Endothelial cell of umbilical vein (primary cell): ENCODE measurements around the gene GPR158. TPM values are rescaled to one million over a fixed set of nuclear protein-coding genes. Genes with fewer than 3 reads are reported as not detected.

Experiments
- BruUV-seq: library from RNA; stranded (reverse); fragments of 400-500 nt; replicated peaks from 2 replicates; lab custom pipeline; 2021; lab: Mats Ljungman, UMichigan
- CTCF ChIA-PET: fragments of 300-600, 350-600 bp; sonication (Branson Sonifier 250); formaldehyde crosslinking; loops from one replicate; lab custom pipeline; 2021; ENCODE audit warnings: antibody characterized with exemption, inconsistent platforms; lab: Charles Lee
- POLR2A ChIA-PET: fragments of 300-600, 350-600 bp; sonication (Branson Sonifier 250); formaldehyde crosslinking; loops from one replicate; lab custom pipeline; 2021; ENCODE audit warnings: antibody characterized with exemption, inconsistent platforms; lab: Charles Lee
- DNase-seq: peaks from one replicate; pipeline ENCODE4 v3.0.0-alpha.2; 2011; ENCODE audit warnings: low read depth, low spot score
- FAIRE-seq: peaks from 2 replicates; lab custom pipeline; 2011; peaks lifted over from hg19 to GRCh38; lab: Jason Lieb, UNC
- H2AFZ ChIP-seq: 2 replicates; pipeline ENCODE4 v1.6.0; 2012; ENCODE audit warnings: low read depth, low read length, control low read depth, inconsistent platforms
- H3K27ac ChIP-seq: 2 replicates; pipeline ENCODE4 v1.5.1; 2011; ENCODE audit warnings: low read depth, mild to moderate bottlenecking, control low read depth, low read length, moderate library complexity; ENCODE audit not compliant: insufficient read depth
- H3K27me3 ChIP-seq, 2 experiments: 2 replicates each; pipeline versions ENCODE4 v1.6.0 to v1.6.1; 2011; ENCODE audit warnings: low read length in 2 of 2, mixed read lengths in 1 of 2; ENCODE audit not compliant: control insufficient read depth in 2 of 2, insufficient read depth in 2 of 2
- H3K36me3 ChIP-seq, 2 experiments: 2 replicates in 1 of 2; 3 replicates in 1 of 2; pipeline ENCODE4 v1.5.1; 2011; ENCODE audit warnings: low read length in 2 of 2, mild to moderate bottlenecking in 1 of 2, moderate library complexity in 1 of 2; ENCODE audit not compliant: control insufficient read depth in 2 of 2, insufficient read depth in 2 of 2; ENCODE audit errors: extremely low read depth in 1 of 2
- H3K4me1 ChIP-seq: 3 replicates; pipeline ENCODE4 v1.5.1; 2011; ENCODE audit warnings: mild to moderate bottlenecking, low read length; ENCODE audit not compliant: control insufficient read depth, insufficient read depth; ENCODE audit errors: extremely low read depth
- H3K4me2 ChIP-seq: 2 replicates; pipeline ENCODE4 v1.6.1; 2011; ENCODE audit warnings: low read length, control low read depth, mixed read lengths; ENCODE audit not compliant: insufficient read depth
- H3K4me3 ChIP-seq, 3 experiments: fragments of 200-600 bp in 1 of 3; sonication (generic), shearing (Covaris generic) in 1 of 3; replicated peaks in 1 of 3; 2 replicates each; pipeline ENCODE4 v1.5.1; 2011 to 2016; ENCODE audit warnings: control low read depth in 3 of 3, low read length in 3 of 3, mild to moderate bottlenecking in 2 of 3, inconsistent platforms in 1 of 3, low read depth in 1 of 3, moderate library complexity in 1 of 3; ENCODE audit not compliant: insufficient read depth in 1 of 3
- H3K79me2 ChIP-seq: 2 replicates; pipeline ENCODE4 v1.6.0; 2012; ENCODE audit warnings: low read length, inconsistent platforms; ENCODE audit not compliant: control insufficient read depth, insufficient read depth
- H3K9ac ChIP-seq: replicated peaks from 2 replicates; pipeline ENCODE3; 2011; ENCODE audit warnings: low read length, control low read depth; ENCODE audit not compliant: insufficient read depth; ENCODE audit errors: extremely low read depth
- H3K9me1 ChIP-seq: replicated peaks from 3 replicates; pipeline ENCODE4 v1.6.0; 2011; ENCODE audit warnings: mild to moderate bottlenecking, low read length; ENCODE audit not compliant: control insufficient read depth, insufficient read depth; ENCODE audit errors: extremely low read depth
- H3K9me3 ChIP-seq: replicated peaks from 2 replicates; pipeline ENCODE4 v1.5.1; 2012; ENCODE audit warnings: low read length, inconsistent platforms; ENCODE audit not compliant: control insufficient read depth, insufficient read depth
- H4K20me1 ChIP-seq: replicated peaks from 2 replicates; pipeline ENCODE3; 2011; ENCODE audit warnings: mild to moderate bottlenecking, low read length; ENCODE audit not compliant: control insufficient read depth, insufficient read depth; ENCODE audit errors: extremely low read depth
- CTCF ChIP-seq, 2 donors: IDR thresholded peaks; 1 replicate in 1 of 2; 2 replicates in 1 of 2; pipeline ENCODE4 v1.5.1; 2011; ENCODE audit warnings: low read length in 2 of 2, mild to moderate bottlenecking in 2 of 2, moderate library complexity in 2 of 2, control low read depth in 1 of 2, inconsistent platforms in 1 of 2, low read depth in 1 of 2; ENCODE audit not compliant: insufficient read depth in 1 of 2; ENCODE audit errors: extremely low read depth in 1 of 2
- EZH2 ChIP-seq: IDR thresholded peaks from 2 replicates; pipeline ENCODE4 v1.6.1; 2012; ENCODE audit warnings: borderline replicate concordance, low read depth, mild to moderate bottlenecking, moderate library complexity, low read length, inconsistent platforms; ENCODE audit not compliant: severe bottlenecking
- FOS ChIP-seq: IDR thresholded peaks from 2 replicates; pipeline ENCODE4 v1.6.1; 2011; ENCODE audit warnings: mild to moderate bottlenecking, low read length, moderate library complexity, borderline replicate concordance; ENCODE audit not compliant: insufficient read depth
- GATA2 ChIP-seq: IDR thresholded peaks from 2 replicates; pipeline ENCODE4 v1.7.0; 2011; ENCODE audit warnings: low read depth, mild to moderate bottlenecking, moderate library complexity, mixed read lengths, low read length; ENCODE audit not compliant: insufficient read length, insufficient read depth
- JUN ChIP-seq: IDR thresholded peaks from 2 replicates; pipeline ENCODE4 v1.6.1; 2011; ENCODE audit warnings: borderline replicate concordance, low read depth; ENCODE audit not compliant: insufficient read length, insufficient read depth
- MAX ChIP-seq: IDR thresholded peaks from 2 replicates; pipeline ENCODE4 v1.6.1; 2011; ENCODE audit not compliant: insufficient read depth, insufficient read length
- MYC ChIP-seq: IDR thresholded peaks from one replicate; pipeline ENCODE4 v1.6.1; 2011; ENCODE audit warnings: mild to moderate bottlenecking, low read depth, low read length
- POLR2A ChIP-seq: IDR thresholded peaks from 2 replicates; pipeline ENCODE4 v1.6.1; 2012; ENCODE audit warnings: low read depth, mild to moderate bottlenecking, control low read depth, low read length
- POLR2AphosphoS5 ChIP-seq: IDR thresholded peaks from 2 replicates; pipeline ENCODE4 v1.6.1; 2012; ENCODE audit warnings: low read depth, mild to moderate bottlenecking, control low read depth, low read length, moderate library complexity; ENCODE audit not compliant: insufficient read depth
- dilution Hi-C: fragments of 300-500 bp; cut with MboI; formaldehyde crosslinking; loops from one replicate; pipeline ENCODE4 v1.15.0; 2019; ENCODE audit warnings: low sequenced_read_pairs; ENCODE audit not compliant: extremely low pct_ligation_motif_present
- intact Hi-C: fragments of 100-400 bp; cut with micrococcal nuclease; formaldehyde crosslinking; loops from one replicate; pipeline ENCODE4 v1.10.0; 2022
- polyA plus RNA-seq, 4 experiments: library from polyadenylated mRNA; depleted of rRNA in 3 of 4; stranded (reverse) in 3 of 4; unstranded in 1 of 4; fragments of >200 nt; gene quantifications; 2 replicates each; pipeline versions ENCODE4 v1.2.1 to v1.2.3, GENCODE V29; 2011 to 2012; ENCODE audit warnings: missing spikeins in 1 of 4
- total RNA-seq: library from RNA; stranded (reverse); gene quantifications from 2 replicates; pipeline ENCODE4 v1.2.3, GENCODE V29; 2021

Gene GPR158
- total and polyA plus RNA-seq, 2 donors (not counting 3 experiments of a cell fraction or from before 2014, with no cell fraction given), result not detected

- Histone ChIP-seq H3K79me2 (no peaks in the 10 kb centered on the region), H3K36me3 (no peaks in the 10 kb centered on the region), H3K4me3 (no peak overlapping the region), H3K27ac (no peak overlapping the region), H3K9me1 (no peaks in the 10 kb centered on the region), H4K20me1 (no peaks in the 10 kb centered on the region), H3K4me1 (no peaks in the 10 kb centered on the region), H3K4me2 (no peak overlapping the region), H3K9ac (no peak overlapping the region), H2AFZ (no peak overlapping the region), H3K27me3 (peaks cover 0 to 10% of the 10 kb centered on the region in 2 experiments), H3K9me3 (no peaks in the 10 kb centered on the region)
- no peak for FAIRE-seq
- dilution Hi-C loops, result no loop called here
- intact Hi-C loops, result no loop called here
- no peak for DNase-seq
- no TSS peak for BruUV-seq
- CTCF ChIA-PET, result no interaction called here
- TF ChIP-seq JUN (no peak), FOS (no peak), EZH2 (no peak), MYC (no peak), POLR2AphosphoS5 (no peak), POLR2A (no peak), GATA2 (no peak), CTCF (IDR thresholded peaks at IDR 0.05; ENCODE audit: extremely low read depth in 1 of 2, insufficient read depth in 1 of 2, low read depth in 1 of 2, low read length in 2 of 2) (no peak), MAX (no peak)
- POLR2A ChIA-PET, result no interaction called here
Observed at GRCh38 chr10:25530306-25530705, 355.5 kb downstream of the GPR158 start.
